Hippocampal formation (tissue), 2 donors: Measurements from ENCODE around the gene UFSP2.
"Not testable (repeated sequence)": the region's sequence is repeated elsewhere in the genome, so short reads cannot be mapped to it uniquely, and the experiment has no call there.

ENCODE experiments used
- DNase-seq, 2 donors: peaks; one replicate each; lab custom pipeline; 2025; lab: John Stamatoyannopoulos, UW

The UFSP2 gene

GRCh38 chr4:185384061-185384460 is 41.7 kb downstream of the UFSP2 start:
- DNase-seq: no peak

GRCh38 chr4:185383451-185383850 is 42.3 kb downstream of the UFSP2 start:
- no peak for DNase-seq

- DNase-seq: no peak
Observed at GRCh38 chr4:185382754-185383153, 43.0 kb downstream of the UFSP2 start.

- no peak for DNase-seq
Observed at GRCh38 chr4:185381288-185382196, 44.2 kb downstream of the UFSP2 start.

GRCh38 chr4:185380320-185380719 is 45.4 kb downstream of the UFSP2 start:
- DNase-seq: no peak

- DNase-seq: no peak
Observed at GRCh38 chr4:185379326-185380295, 46.2 kb downstream of the UFSP2 start.

- DNase-seq: no peak
Observed at GRCh38 chr4:185378264-185378663, 47.5 kb downstream of the UFSP2 start.

GRCh38 chr4:185374573-185374972 is 51.2 kb downstream of the UFSP2 start:
- DNase-seq: no peak

- DNase-seq: no peak
Observed at GRCh38 chr4:185374027-185374426, 51.7 kb downstream of the UFSP2 start.

GRCh38 chr4:185371702-185372101 is 54.1 kb downstream of the UFSP2 start:
- DNase-seq: no peak

- no peak for DNase-seq
Observed at GRCh38 chr4:185370268-185370949, 55.4 kb downstream of the UFSP2 start.

- DNase-seq: no peak
Observed at GRCh38 chr4:185369731-185370130, 56.0 kb downstream of the UFSP2 start.

- no peak for DNase-seq
Observed at GRCh38 chr4:185364886-185365285, 60.9 kb downstream of the UFSP2 start.

GRCh38 chr4:185363251-185363650 is 62.5 kb downstream of the UFSP2 start:
- no peak for DNase-seq

GRCh38 chr4:185362570-185362969 is 63.2 kb downstream of the UFSP2 start:
- DNase-seq: not testable (repeated sequence)

GRCh38 chr4:185361872-185362271 is 63.9 kb downstream of the UFSP2 start:
- no peak for DNase-seq

GRCh38 chr4:185359767-185360446 is 65.9 kb downstream of the UFSP2 start:
- DNase-seq: no peak

GRCh38 chr4:185358959-185359358 is 66.8 kb downstream of the UFSP2 start:
- DNase-seq: no peak

- DNase-seq: no peak
Observed at GRCh38 chr4:185358514-185358913, 67.2 kb downstream of the UFSP2 start.

GRCh38 chr4:185357733-185358440 is 67.9 kb downstream of the UFSP2 start:
- DNase-seq: no peak

- no peak for DNase-seq
Observed at GRCh38 chr4:185357211-185357610, 68.6 kb downstream of the UFSP2 start.
